Stimulated activated CD4-positive, alpha-beta T cell treated with anti-CD3 and anti-CD28 coated beads, Interleukin-2, amount 100 ng/mL, for 48 hours (primary cell): Measurements from ENCODE around the gene ATF1.
A peak's percentile ranks its signal among the peaks of the same experiment; 100 is the strongest.
"Not testable (repeated sequence)": the region's sequence is repeated elsewhere in the genome, so short reads cannot be mapped to it uniquely, and the experiment has no call there.

Experiments used
- DNase-seq, 2 donors: peaks; one replicate each; pipeline ENCODE4 v3.0.0-alpha.2; 2020

ATF1 gene

DNA sequence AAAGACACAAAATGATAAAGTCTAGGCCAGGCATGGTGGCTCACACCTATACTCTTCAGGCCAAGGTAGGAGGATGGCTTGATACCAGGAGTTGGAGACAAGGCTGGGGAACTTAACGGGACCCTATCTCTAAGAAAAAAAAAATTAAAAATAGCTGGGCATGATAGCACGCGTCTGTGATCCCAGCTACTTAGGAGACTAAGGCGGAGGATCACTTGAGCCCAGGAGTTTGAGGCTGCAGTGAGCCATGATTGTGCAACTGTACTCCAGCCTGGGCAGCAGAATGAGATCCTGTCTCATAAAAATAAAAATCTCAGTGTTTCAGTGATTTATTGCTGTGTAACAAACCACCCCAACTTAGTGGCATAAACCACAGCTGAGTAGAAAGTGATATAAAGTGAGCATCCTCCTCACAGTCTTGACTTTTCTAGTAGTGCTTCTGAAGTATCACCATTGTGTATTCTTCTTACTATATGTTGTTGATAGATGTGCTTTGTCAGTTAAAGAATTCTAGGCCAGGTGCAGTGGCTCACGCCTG is 10.6 kb upstream of the ATF1 start:
- DNase-seq = no peak

DNA sequence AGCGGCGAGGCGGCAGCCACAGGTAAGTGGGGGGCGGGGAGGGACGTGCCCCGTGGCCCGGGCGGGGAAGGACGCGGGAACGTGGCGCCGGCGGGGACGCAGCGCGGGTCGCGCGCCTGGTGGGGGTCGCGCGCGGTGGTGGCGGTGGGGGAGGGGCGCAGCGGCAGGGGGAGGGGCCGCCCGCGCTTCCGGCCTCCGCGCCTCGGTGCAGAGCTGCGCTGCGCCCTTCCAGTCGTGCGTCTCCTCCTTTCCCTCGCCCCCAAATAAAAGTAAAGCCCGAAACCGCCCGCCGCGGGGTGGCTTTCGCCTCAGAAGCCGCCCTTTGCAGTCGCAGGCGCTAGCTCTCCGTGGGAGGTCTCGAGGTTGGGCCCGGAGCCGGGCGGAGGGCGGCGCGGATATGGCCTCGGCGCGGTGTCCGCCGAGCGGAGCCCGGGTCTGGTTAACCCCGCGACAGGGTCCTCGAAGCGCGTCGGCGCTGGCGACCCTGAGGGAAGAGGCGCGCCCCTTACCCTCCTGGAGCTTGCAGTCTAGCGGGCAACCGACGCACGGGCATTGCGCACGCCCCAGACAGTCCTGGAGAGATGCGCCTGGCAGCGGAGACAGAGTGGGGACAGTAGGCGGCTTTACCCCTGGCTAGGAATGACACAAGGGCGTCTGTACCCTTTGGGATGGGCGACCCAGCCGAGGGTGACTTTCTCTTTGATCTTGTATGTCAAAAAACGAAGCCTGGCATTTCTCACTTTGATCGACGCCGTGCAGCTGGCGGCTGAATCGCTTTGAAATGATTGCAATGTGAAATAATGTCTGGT is 589 bp downstream of the ATF1 start:
- DNase-seq = peak; percentile 68 to 75

- peak; percentile 16 to 24 for DNase-seq
These were observed 1.4 kb downstream of the ATF1 start for GRCh38 chr12:50765095-50765911.

DNA sequence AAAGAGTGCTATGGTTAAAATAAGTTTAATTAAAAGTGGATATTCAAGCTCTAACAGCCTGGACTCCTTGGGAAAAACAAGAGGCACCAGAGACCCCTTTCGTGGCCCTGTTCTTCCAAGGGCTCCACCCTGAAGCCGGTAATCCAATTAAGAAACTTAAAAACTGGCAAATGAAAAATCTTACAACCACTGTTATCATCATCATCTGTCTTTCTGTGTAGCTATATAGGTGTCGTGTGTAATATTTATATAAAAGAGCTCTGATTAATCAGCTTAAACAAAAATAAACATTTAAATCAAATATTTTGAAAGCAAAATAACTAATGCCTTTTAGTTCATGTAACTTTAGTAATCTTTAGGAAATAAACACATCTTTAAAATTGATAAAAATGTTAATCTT is 4.5 kb downstream of the ATF1 start:
- no peak for DNase-seq

DNA sequence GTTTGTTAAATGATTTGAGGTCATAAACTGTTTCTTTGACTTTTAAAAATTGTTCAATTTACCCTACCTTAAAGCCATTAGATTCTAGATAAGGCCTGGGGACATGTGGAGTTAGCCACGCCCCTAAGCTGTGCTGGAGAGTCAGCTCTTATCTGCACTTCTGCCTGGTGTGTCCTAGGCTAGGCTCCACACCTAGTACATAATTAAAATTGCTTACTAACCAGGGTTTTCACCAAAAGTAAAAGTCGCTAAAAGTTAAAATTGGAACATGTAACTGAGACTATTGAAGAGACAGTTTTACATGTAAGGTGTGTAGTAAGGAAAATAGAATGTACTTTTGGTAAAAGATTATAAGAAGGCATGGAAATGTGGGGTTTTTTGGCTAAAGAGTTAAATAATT is 4.9 kb downstream of the ATF1 start:
- DNase-seq = not testable (repeated sequence)

DNA sequence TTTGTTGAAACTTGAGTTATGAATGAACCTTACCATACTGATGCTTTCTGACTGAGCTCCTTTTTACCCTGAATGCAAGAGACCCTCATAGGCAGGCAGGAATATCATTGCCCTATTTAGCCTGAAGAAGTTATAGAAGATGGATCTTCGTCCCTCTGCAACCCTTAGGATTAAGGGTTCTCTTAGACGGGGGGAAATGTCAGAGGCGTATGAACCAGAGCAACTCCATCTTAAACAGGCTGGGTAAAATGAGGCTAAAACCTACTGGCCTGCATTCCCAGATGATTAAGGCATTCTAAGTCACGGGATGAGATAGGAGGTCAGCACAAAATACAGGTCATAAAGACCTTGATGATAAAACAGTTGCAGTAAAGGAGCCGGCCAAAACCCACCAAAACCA is 7.5 kb downstream of the ATF1 start:
- no peak for DNase-seq

GRCh38 chr12:50772470-50772869 is 8.6 kb downstream of the ATF1 start:
- DNase-seq = no peak

- DNase-seq = no peak
These were observed 9.0 kb downstream of the ATF1 start for GRCh38 chr12:50772877-50773276.

- DNase-seq = no peak
These were observed 11.3 kb downstream of the ATF1 start for GRCh38 chr12:50775251-50775650.

GRCh38 chr12:50776749-50777728 is 13.1 kb downstream of the ATF1 start:
- no peak for DNase-seq

DNA sequence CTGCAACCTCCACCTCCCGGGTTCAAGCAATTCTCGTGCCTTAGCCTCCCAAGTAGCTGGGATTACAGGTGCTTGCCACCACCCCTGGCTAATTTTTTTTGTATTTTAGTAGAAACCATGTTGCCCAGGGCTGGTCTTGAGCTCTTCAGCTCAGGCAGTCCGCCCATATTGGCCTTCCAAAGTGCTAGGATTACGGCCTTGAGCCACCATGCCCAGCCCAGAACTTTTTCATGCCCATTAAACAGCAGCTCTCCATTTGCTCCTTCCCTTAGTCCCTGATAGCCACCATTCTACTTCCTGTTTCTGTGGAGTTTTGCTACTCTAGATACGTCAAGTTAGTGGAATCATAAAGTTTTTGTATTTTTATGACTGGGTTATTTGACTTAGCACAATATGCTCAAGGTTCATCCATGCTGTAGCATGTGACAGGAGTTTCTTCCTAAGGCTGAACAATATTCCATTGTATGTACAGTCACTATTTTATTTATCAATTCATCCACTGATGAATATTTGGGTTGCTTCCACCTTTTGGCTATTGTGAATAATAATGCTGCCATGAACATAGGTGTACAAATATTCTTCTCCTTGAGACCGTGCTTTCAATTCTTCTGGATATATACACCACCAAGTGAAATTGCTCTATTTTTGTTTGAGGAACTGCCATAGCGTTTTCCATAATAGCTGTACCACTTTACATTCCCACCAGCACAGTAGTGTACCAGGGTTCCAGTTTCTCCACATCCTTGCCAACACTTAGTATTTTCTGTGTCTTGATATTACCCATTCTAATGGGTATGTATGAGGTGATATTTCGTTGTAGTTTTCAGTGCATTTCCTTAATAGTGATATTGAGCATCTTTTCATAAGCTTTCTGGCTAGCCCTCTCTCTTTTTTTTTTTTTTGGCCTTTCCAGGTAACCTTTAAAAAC is 15.0 kb downstream of the ATF1 start:
- DNase-seq = no peak

GRCh38 chr12:50780013-50780412 is 16.1 kb downstream of the ATF1 start:
- no peak for DNase-seq

- DNase-seq = no peak
These were observed 20.6 kb downstream of the ATF1 start for GRCh38 chr12:50784501-50784900.

DNA sequence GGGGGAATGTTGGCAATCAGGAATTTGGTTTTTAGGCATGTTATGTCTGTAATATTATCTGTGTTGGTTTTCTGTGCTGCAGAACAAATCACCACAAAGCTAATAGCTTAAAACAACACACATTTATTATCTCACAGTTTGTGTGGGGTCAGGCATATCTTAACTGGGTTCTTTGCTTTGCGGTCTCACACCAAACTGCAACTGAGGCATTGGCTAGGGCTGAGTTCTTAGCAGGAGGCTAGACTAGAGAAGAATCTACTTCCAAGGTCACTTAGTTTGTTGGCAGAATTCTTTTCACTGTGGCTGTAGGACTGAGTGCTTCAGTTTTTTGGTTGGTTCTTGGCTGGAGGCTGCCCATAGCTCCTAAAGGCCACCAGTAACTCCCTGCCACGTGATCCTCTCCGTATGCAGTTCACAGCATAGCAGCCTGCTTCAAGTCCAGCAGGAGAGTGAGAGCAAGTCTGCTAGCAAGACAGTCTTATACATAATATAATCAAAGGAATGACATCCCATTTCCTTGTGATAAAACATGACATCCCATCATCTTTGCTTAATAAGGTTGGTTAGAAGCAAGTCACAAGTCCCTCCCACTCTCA is 21.6 kb downstream of the ATF1 start:
- no peak for DNase-seq

GRCh38 chr12:50786498-50787231 is 22.8 kb downstream of the ATF1 start:
- DNase-seq = no peak

- DNase-seq = no peak
These were observed 23.7 kb downstream of the ATF1 start for GRCh38 chr12:50787618-50788017.

- no peak for DNase-seq
These were observed 24.7 kb downstream of the ATF1 start for GRCh38 chr12:50788561-50788960.

- DNase-seq = no peak
These were observed 26.2 kb downstream of the ATF1 start for GRCh38 chr12:50790081-50790480.

DNA sequence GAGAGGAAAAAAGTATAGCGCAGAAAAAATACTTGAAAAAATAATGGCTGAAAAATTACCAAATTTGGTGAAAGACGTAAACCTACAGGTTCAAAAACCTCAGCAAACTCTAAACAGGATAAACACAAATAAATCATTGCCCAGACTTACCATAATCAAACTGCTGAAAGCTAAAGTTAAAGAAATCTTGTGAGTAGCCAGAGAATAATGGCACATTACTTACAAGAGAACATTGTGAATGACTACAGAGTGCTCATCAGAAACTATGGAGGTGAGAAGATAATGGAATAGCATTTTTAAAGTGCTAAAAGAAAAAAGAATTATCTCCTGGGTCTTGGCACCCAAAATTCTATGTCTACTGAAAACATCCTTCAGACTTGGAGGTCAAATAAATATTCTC is 36.0 kb downstream of the ATF1 start:
- DNase-seq = no peak

DNA sequence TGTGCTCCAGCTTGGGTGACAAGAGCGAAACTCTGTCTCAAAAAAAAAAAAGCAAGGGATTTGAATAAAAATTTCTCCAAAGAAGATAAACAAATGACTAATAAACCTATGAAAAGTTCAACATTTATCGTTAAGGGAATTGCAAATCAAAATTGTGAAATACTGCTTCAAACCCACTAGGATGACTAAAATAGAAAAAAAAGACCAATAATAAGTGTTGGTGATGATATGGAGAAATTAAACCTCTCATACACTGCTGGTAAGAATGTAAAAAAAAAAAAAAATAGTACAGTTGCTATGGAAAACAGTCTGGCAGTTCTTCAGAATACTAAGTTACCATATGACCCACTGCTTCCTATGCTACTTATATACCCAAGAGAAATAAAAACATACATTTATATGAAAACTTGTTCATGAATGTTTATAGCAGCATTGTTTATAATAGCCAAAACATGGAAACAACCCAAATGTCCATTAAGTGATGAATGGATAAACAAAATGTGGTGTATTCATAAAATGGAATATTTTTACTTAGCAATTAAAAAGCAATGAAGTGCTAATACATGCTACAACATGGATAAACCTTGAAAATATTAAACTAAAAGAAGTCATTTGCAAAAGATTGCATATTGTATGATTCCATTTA is 39.5 kb downstream of the ATF1 start:
- no peak for DNase-seq
